Lower leg skin (tissue), 3 donors: Measurements from ENCODE around the gene APOL6.

Experiments
- CTCF ChIP-seq, 3 donors: fragments of 450-650 bp; IDR thresholded peaks; one replicate each; pipeline ENCODE4 v1.5.1; 2016; ENCODE audit warnings: antibody characterized with exemption in 3 of 3, mild to moderate bottlenecking in 3 of 3, moderate library complexity in 2 of 3
- POLR2A ChIP-seq, 2 donors: fragments of 450-650 bp; IDR thresholded peaks; one replicate each; pipeline ENCODE4 v1.6.1; 2016 to 2017; ENCODE audit warnings: antibody characterized with exemption in 2 of 2, mild to moderate bottlenecking in 1 of 2, moderate library complexity in 1 of 2

DNA sequence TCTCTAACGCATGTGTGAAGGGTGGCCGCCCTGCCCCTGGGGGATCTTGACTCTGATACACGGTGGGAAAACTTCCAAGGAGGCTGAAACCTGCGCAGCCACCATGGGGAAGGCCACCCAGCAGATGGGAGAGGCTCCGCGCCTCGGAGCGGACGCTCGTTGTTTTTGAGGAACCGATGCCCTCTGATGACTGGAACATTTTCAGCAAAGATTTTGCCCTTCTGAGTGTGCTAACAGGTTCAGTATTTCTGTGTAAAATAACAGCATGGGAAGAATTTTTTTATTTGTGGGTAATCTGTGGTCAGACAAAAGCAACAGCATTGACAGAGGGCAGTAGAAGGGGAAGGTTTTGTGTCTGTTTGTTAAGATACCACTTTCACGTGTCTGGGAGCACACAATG is 47.8 kb upstream of the APOL6 start:
- no peak for TF ChIP-seq POLR2A (IDR thresholded peaks at IDR 0.05)
- no peak for TF ChIP-seq CTCF (IDR thresholded peaks at IDR 0.05)
